K562 (cell line): ENCODE results near the gene LSP1. TPM values are rescaled to one million over a fixed set of nuclear protein-coding genes. Genes with fewer than 3 reads are reported as not detected.

Source experiments
- ATAC-seq: fragments of 200-7000 bp; cut with Tn5 transposase; 3 replicates; pipeline ENCODE4 v1.9.1; 2020; ENCODE audit warnings: moderate library complexity
- BruUV-seq: library from RNA; stranded (reverse); fragments of 400-500 nt; replicated peaks from 2 replicates; lab custom pipeline; 2021; lab: Mats Ljungman, UMichigan
- CTCF ChIA-PET: fragments of 300-600 bp; formaldehyde crosslinking; extraction: SDS; loops from one replicate; lab custom pipeline; 2021; ENCODE audit warnings: low intra/inter-chr PET ratio; lab: Yijun Ruan, JAX
- POLR2A ChIA-PET: fragments of 300-600, 350-650 bp; sonication (Branson Sonifier 250); formaldehyde crosslinking; extraction: SDS; loops from one replicate; lab custom pipeline; 2021; ENCODE audit warnings: antibody characterized with exemption, inconsistent platforms; lab: Yijun Ruan, JAX
- DNase-seq, 4 experiments: peaks; one replicate each; pipeline versions ENCODE4 v3.0.0 to v3.0.0-alpha.2; 2011 to 2018; ENCODE audit warnings: low spot score in 3 of 4, mixed read lengths in 3 of 4; ENCODE audit errors: extremely low read depth in 1 of 4
- FAIRE-seq: peaks from 2 replicates; lab custom pipeline; 2011; peaks lifted over from hg19 to GRCh38; lab: Jason Lieb, UNC
- H2AFZ ChIP-seq: 2 replicates; pipeline ENCODE4 v1.6.0; 2011; ENCODE audit warnings: low read depth, low read length, control low read depth, inconsistent platforms
- H3K27ac ChIP-seq: fragments of 200-600 bp; 3 replicates; pipeline ENCODE4 v1.8.0; 2011; ENCODE audit warnings: low read depth, mild to moderate bottlenecking, control low read depth, inconsistent platforms, low read length, moderate library complexity, mixed read lengths; ENCODE audit errors: extremely low read depth
- H3K27me3 ChIP-seq, 2 experiments: fragments of 300-600 bp in 1 of 2; 2 replicates in 1 of 2; 3 replicates in 1 of 2; pipeline versions ENCODE4 v1.6.0 to v1.8.0; 2011; ENCODE audit warnings: inconsistent platforms in 2 of 2, low read length in 2 of 2, mild to moderate bottlenecking in 1 of 2, mixed read lengths in 1 of 2, moderate library complexity in 1 of 2; ENCODE audit not compliant: control insufficient read depth in 2 of 2, insufficient read depth in 2 of 2
- H3K36me3 ChIP-seq: fragments of 300-600 bp; 3 replicates; pipeline ENCODE4 v1.8.0; 2011; ENCODE audit warnings: mild to moderate bottlenecking, low read length, inconsistent platforms; ENCODE audit not compliant: control insufficient read depth, insufficient read depth
- H3K4me1 ChIP-seq, 2 experiments: fragments of 200-600 bp in 1 of 2; replicated peaks in 1 of 2; 2 replicates in 1 of 2; 3 replicates in 1 of 2; pipeline versions ENCODE4 v1.5.1 to v1.8.0; 2011; ENCODE audit warnings: inconsistent platforms in 2 of 2, low read length in 2 of 2, mild to moderate bottlenecking in 1 of 2, mixed read lengths in 1 of 2, moderate library complexity in 1 of 2; ENCODE audit not compliant: control insufficient read depth in 2 of 2, insufficient read depth in 2 of 2
- H3K4me2 ChIP-seq: 2 replicates; pipeline ENCODE4 v1.6.1; 2011; ENCODE audit warnings: low read length, control low read depth, inconsistent platforms, mixed read lengths; ENCODE audit not compliant: insufficient read depth
- H3K4me3 ChIP-seq: fragments of 200-600 bp; sonication (generic), shearing (Covaris generic); 2 replicates; pipeline ENCODE4 v1.5.1; 2016; ENCODE audit warnings: control low read depth, inconsistent platforms
- H3K79me2 ChIP-seq: fragments of 200-600 bp; 3 replicates; pipeline ENCODE4 v1.8.0; 2011; ENCODE audit warnings: low read length, inconsistent platforms; ENCODE audit not compliant: control insufficient read depth, insufficient read depth
- H3K9ac ChIP-seq, 2 experiments: 2 replicates each; pipeline versions ENCODE4 v1.6.0 to v1.6.1; 2011; ENCODE audit warnings: low read depth in 2 of 2, low read length in 2 of 2, control low read depth in 1 of 2, inconsistent platforms in 1 of 2, mild to moderate bottlenecking in 1 of 2, mixed read lengths in 1 of 2; ENCODE audit not compliant: insufficient read depth in 1 of 2
- H3K9me1 ChIP-seq: one replicate; pipeline ENCODE4 v1.6.0; 2011; ENCODE audit warnings: inconsistent platforms, mild to moderate bottlenecking, low read length, moderate library complexity; ENCODE audit not compliant: control insufficient read depth, insufficient read depth
- H3K9me3 ChIP-seq: replicated peaks from 2 replicates; pipeline ENCODE4 v1.5.1; 2011; ENCODE audit warnings: low read depth, low read length, inconsistent platforms; ENCODE audit not compliant: control insufficient read depth, insufficient read depth
- H4K20me1 ChIP-seq: replicated peaks from 2 replicates; pipeline ENCODE4 v1.6.1; 2011; ENCODE audit warnings: low read length, inconsistent platforms, mixed read lengths; ENCODE audit not compliant: control insufficient read depth, insufficient read depth
- CTBP1 ChIP-seq: fragments of 450-650 bp; IDR thresholded peaks from 2 replicates; pipeline ENCODE4 v1.6.1; 2016; ENCODE audit warnings: borderline replicate concordance
- GABPB1 ChIP-seq: sonication (generic); formaldehyde crosslinking; IDR thresholded peaks from 2 replicates; pipeline ENCODE4 v1.8.0; 2022; ENCODE audit warnings: mild to moderate bottlenecking, missing genetic modification reagents
- KLF1 ChIP-seq: fragments of 450-650 bp; IDR thresholded peaks from 2 replicates; pipeline ENCODE4 v1.6.1; 2016; ENCODE audit warnings: missing genetic modification characterization, missing compliant biosample characterization
- MAFK ChIP-seq: IDR thresholded peaks from 2 replicates; pipeline ENCODE4 v1.6.1; 2011; ENCODE audit warnings: low read length, improper control_type of control experiment
- NCOA1 ChIP-seq: fragments of 450-650 bp; IDR thresholded peaks from 2 replicates; pipeline ENCODE4 v1.6.1; 2016; ENCODE audit warnings: low read depth
- NR1H2 ChIP-seq: sonication (generic); formaldehyde crosslinking; IDR thresholded peaks from 2 replicates; pipeline ENCODE4 v1.4.0; 2020; ENCODE audit warnings: mild to moderate bottlenecking, missing genetic modification reagents
- PHTF2 ChIP-seq: fragments of 250-450 bp; sonication (Bioruptor Pico); IDR thresholded peaks from 2 replicates; pipeline ENCODE4 v1.5.0; 2021; ENCODE audit warnings: mild to moderate bottlenecking
- TRIM28 ChIP-seq: fragments of 450-650 bp; IDR thresholded peaks from 2 replicates; pipeline ENCODE4 v1.6.1; 2017
- U2AF2 ChIP-seq: fragments of 200-400 bp; formaldehyde crosslinking; optimal IDR thresholded peaks from 2 replicates; pipeline ENCODE3; 2017; ENCODE audit warnings: low read depth, mild to moderate bottlenecking, low read length
- ZBTB33 ChIP-seq: sonication (generic); formaldehyde crosslinking; IDR thresholded peaks from 2 replicates; pipeline ENCODE4 v1.8.1; 2023; ENCODE audit warnings: mild to moderate bottlenecking, missing genetic modification reagents
- ZNF24 ChIP-seq: fragments of 450-650 bp; IDR thresholded peaks from 2 replicates; pipeline ENCODE4 v1.6.1; 2016
- ZZZ3 ChIP-seq: fragments of 450-650 bp; IDR thresholded peaks from 2 replicates; pipeline ENCODE4 v1.6.1; 2016; ENCODE audit warnings: antibody characterized with exemption, mild to moderate bottlenecking, moderate library complexity
- WGBS: fragments of 100-300 bp; shearing (Covaris generic); methylation state at CpG from one replicate; pipeline ENCODE4 v1.1.6; 2016; ENCODE audit warnings: low coverage, mixed read lengths; ENCODE audit not compliant: insufficient coverage; ENCODE audit errors: missing lambda C conversion rate; 5-methylcytosine and 5-hydroxymethylcytosine counted together
- in situ Hi-C: fragments of 300-500 bp; cut with MboI; formaldehyde crosslinking; loops from 4 replicates; pipeline ENCODE4 v1.15.0; 2018; ENCODE audit warnings: inconsistent platforms, mixed read lengths
- intact Hi-C: fragments of 100-400 bp; cut with micrococcal nuclease; formaldehyde crosslinking; loops from 2 replicates; pipeline ENCODE4 v1.14.2; 2022
- polyA plus RNA-seq, 8 experiments: library from polyadenylated mRNA; depleted of rRNA in 4 of 8; stranded (reverse) in 5 of 8; unstranded in 3 of 8; fragments of >200 nt; fragmentation: Nextera tagmentation in 2 of 8; fragmentation: Illumina TruSeq in 1 of 8; extraction: Ambion mirVana in 2 of 8; extraction: Trizol in 1 of 8; gene quantifications; 2 replicates each; pipeline versions ENCODE4 v1.2.1 to v1.2.3, GENCODE V29; 2011 to 2014; ENCODE audit warnings: inconsistent platforms in 1 of 8, missing spikeins in 1 of 8
- total RNA-seq, 7 experiments: library from RNA; depleted of rRNA in 6 of 7; stranded (reverse); fragments of >200 nt in 6 of 7; fragmentation: Illumina TruSeq in 2 of 7; extraction: Trizol in 2 of 7; gene quantifications; 2 replicates each; pipeline versions ENCODE4 v1.2.1 to v1.2.3, GENCODE V29; 2011 to 2021; ENCODE audit warnings: low replicate concordance in 1 of 7

The LSP1 gene
- total and polyA plus RNA-seq, 9 of the 15 experiments (the other 6 are each of a cell fraction or from before 2014, with no cell fraction given) = 0.08 to 2.9 (median 0.65) TPM; not detected in 2

GRCh38 chr11:1892116-1892515 is 39.2 kb downstream of the LSP1 start:
- Histone ChIP-seq H3K36me3 (no peaks in the 10 kb centered on the region), H3K27ac (no peak overlapping the region), H3K9me3 (no peaks in the 10 kb centered on the region), H2AFZ (no peak overlapping the region), H3K4me1 (peaks cover 0 to 9% of the 10 kb centered on the region in 2 experiments; a peak in 3 of 5 replicates), H4K20me1 (no peaks in the 10 kb centered on the region; the same call in none of the 2 replicates), H3K27me3 (peaks cover 15 to 55% of the 10 kb centered on the region in 2 experiments; a peak in 4 of 5 replicates), H3K79me2 (no peaks in the 10 kb centered on the region), H3K4me2 (no peak overlapping the region), H3K9ac (no peak overlapping the region), H3K9me1 (no peaks in the 10 kb centered on the region), H3K4me3 (no peak overlapping the region)
- no peak for FAIRE-seq
- no peak for ATAC-seq
- in situ Hi-C loops = no loop called here
- BruUV-seq = no TSS peak
- WGBS = 4% methylated on average over 7 of the region's 7 CpGs
- intact Hi-C loops = no loop called here
- ChIA-PET POLR2A (interaction anchor here (1.0 kb wide), 1 partner anchor 24 kb away, joined by 3 read pairs; no protein-coding TSS in a partner anchor), CTCF (interaction anchor here (0.5 kb wide), 1 partner anchor 609 kb away, joined by 3 read pairs; no protein-coding TSS in a partner anchor)
- no peak for DNase-seq
- TF ChIP-seq PHTF2 (CRISPR knock-in tag) (no peak), ZNF24 (no peak), MAFK (no peak), NCOA1 (no peak), U2AF2 (no peak), NR1H2 (no peak), GABPB1 (CRISPR knock-in tag) (no peak), CTBP1 (no peak), ZBTB33 (no peak), ZZZ3 (no peak), TRIM28 (no peak), KLF1 (tag) (no peak)
